GM12875 (cell line): Measurements from ENCODE around the gene PATJ.
A peak's percentile ranks its signal among the peaks of the same experiment; 100 is the strongest.

Experiments used
- H3K4me3 ChIP-seq: one replicate; pipeline ENCODE4 v1.5.1; 2011; ENCODE audit warnings: low read depth, low read length, control low read depth
- CTCF ChIP-seq: IDR thresholded peaks from 2 replicates; pipeline ENCODE4 v1.5.1; 2011; ENCODE audit warnings: low read depth, mild to moderate bottlenecking, control low read depth, inconsistent platforms, low read length, moderate library complexity, borderline replicate concordance; ENCODE audit not compliant: insufficient read depth

The PATJ gene

GRCh38 chr1:62058956-62059355 is 316.7 kb downstream of the PATJ start:
- no peak for TF ChIP-seq CTCF
- H3K4me3 ChIP-seq: no peak overlapping the region

- TF ChIP-seq CTCF: no peak
- no peak overlapping the region for H3K4me3 ChIP-seq
Observed at GRCh38 chr1:62062087-62062486, 319.8 kb downstream of the PATJ start.

DNA sequence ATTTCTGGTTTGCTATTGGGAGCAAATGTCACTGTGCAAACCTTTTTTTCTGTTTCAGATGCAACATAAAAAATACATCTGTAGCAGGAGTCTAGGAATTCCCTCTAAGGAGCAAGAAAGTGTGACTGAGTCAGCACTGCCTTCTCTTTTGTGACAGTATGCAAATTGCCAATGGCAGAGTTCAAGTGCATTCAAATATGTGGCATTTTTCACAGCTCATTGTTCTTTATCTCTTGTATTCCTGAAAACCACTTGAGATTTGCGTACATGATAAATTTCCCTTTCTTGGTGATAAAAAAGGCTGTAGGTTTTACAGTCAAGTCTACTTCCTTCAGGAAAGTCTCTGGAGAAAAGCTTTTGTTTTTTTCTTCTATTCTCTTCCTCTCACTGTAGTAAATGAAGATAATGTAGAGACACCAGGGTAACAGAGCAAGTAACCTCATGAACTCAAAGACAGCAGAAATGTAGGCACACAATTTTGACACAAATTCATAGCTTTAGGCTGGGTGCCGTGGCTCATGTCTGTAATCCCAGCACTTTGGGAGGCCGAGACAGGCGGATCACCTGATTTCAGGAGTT is 322.6 kb downstream of the PATJ start:
- H3K4me3 ChIP-seq: no peak overlapping the region
- TF ChIP-seq CTCF: no peak

- TF ChIP-seq CTCF: no peak
Observed at GRCh38 chr1:62066713-62067112, 324.4 kb downstream of the PATJ start.

GRCh38 chr1:62068416-62068843 is 326.1 kb downstream of the PATJ start:
- no peak overlapping the region for H3K4me3 ChIP-seq
- no peak for TF ChIP-seq CTCF

More at GRCh38 chr1:62066713-62067112, 324.4 kb downstream of the PATJ start:
- no peak overlapping the region for H3K4me3 ChIP-seq

DNA sequence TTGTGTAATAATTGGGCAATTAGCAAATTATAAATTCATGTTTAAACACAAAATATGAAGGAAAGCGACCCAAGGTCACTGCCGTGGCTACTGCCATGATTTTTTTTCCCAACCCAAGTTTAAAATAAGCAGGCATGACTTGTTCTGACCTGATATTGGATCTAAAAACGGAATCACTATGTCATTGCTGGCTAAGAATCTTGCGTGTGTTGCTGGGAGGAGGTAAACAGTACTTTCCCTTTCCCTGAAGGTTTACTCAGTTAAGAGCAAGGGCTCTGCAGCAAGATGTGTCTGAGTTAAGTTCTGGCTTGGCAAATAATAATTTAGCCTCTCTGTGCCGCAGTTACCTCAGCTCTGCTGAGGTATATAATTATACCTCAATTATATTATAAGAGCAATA is 326.7 kb downstream of the PATJ start:
- H3K4me3 ChIP-seq: no peak overlapping the region
- no peak for TF ChIP-seq CTCF

DNA sequence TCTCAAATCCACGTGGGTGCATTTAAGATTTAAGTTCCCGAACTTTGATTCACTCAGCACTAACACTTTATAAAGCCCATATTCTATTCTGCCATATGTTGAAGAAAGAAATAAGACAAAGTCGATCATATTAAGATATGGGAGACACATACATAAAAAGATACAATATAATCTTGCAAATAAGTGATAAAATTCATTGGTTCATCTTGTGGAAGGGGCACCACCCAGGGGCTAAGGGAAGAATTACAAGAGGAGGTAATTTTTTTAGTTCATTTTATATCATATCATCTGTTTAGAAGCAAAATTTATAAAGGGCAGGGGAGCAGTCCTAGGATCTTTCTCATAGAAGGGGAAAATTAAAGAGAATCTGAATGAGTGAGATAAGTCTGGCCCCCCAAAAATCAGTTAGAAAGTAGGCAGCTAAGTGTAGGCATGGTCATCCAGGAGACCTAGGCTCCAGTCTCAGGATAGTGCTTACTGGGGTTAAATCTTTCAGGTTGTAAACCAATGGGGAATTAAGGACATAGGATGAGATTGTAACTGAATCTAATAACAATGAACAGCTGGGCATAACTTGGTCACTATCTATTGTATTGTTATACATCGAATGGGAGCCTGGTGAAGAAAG is 328.2 kb downstream of the PATJ start:
- no peak overlapping the region for H3K4me3 ChIP-seq
- TF ChIP-seq CTCF: peak; percentile 11; the same call in 1 of the 2 replicates
